GM12878 (cell line): ENCODE measurements around the gene HRH2. TPM values are rescaled to one million over a fixed set of nuclear protein-coding genes. Genes with fewer than 3 reads are reported as not detected.

Experiments
- ATAC-seq: fragments of 200-7000 bp; cut with Tn5 transposase; 3 replicates; pipeline ENCODE4 v1.9.1; 2020; ENCODE audit warnings: mild to moderate bottlenecking, moderate library complexity
- BruUV-seq: library from RNA; stranded (reverse); fragments of 400-500 nt; replicated peaks from 2 replicates; lab custom pipeline; 2021; lab: Mats Ljungman, UMichigan
- CTCF ChIA-PET: fragments of 300-600 bp; sonication (Branson Sonifier 250); formaldehyde crosslinking; extraction: SDS; loops from one replicate; lab custom pipeline; 2021; ENCODE audit warnings: inconsistent platforms; lab: Yijun Ruan, JAX
- POLR2A ChIA-PET: fragments of 350-600 bp; formaldehyde crosslinking; extraction: SDS; loops from one replicate; lab custom pipeline; 2021; ENCODE audit warnings: inconsistent platforms; lab: Charles Lee
- RAD21 ChIA-PET: fragments of 300-600 bp; sonication (Branson Sonifier 250); formaldehyde crosslinking; loops from one replicate; lab custom pipeline; 2023; ENCODE audit warnings: antibody characterized with exemption; ENCODE audit not compliant: unreplicated experiment; lab: Charles Lee
- SMC1A ChIA-PET: fragments of 300-600 bp; sonication (Branson Sonifier 250); formaldehyde crosslinking; loops from one replicate; lab custom pipeline; 2023; ENCODE audit not compliant: unreplicated experiment, uncharacterized antibody; lab: Charles Lee
- DNase-seq: peaks from one replicate; pipeline ENCODE4 v3.0.0-alpha.2; 2011; ENCODE audit warnings: low read depth, low spot score
- FAIRE-seq: peaks from 3 replicates; lab custom pipeline; 2011; peaks lifted over from hg19 to GRCh38; lab: Jason Lieb, UNC
- H2AFZ ChIP-seq: 2 replicates; pipeline ENCODE4 v1.6.0; 2011; ENCODE audit warnings: low read depth, low read length, control low read depth; ENCODE audit not compliant: control insufficient read depth
- H3K27ac ChIP-seq: 2 replicates; pipeline ENCODE4 v1.5.1; 2011; ENCODE audit warnings: control low read depth; ENCODE audit not compliant: control insufficient read depth, insufficient read depth
- H3K27me3 ChIP-seq, 2 experiments: replicated peaks in 1 of 2; 2 replicates each; pipeline versions ENCODE4 v1.6.0 to v1.6.1; 2011; ENCODE audit warnings: low read length in 1 of 2; ENCODE audit not compliant: control insufficient read depth in 2 of 2, insufficient read depth in 2 of 2
- H3K36me3 ChIP-seq, 2 experiments: 2 replicates each; pipeline ENCODE4 v1.5.1; 2011; ENCODE audit warnings: low read length in 1 of 2; ENCODE audit not compliant: control insufficient read depth in 2 of 2, insufficient read depth in 2 of 2
- H3K4me1 ChIP-seq: 2 replicates; pipeline ENCODE4 v1.6.1; 2011; ENCODE audit warnings: mild to moderate bottlenecking, low read length, moderate library complexity, mixed read lengths; ENCODE audit not compliant: control insufficient read depth, insufficient read depth
- H3K4me2 ChIP-seq: 2 replicates; pipeline ENCODE4 v1.6.0; 2011; ENCODE audit warnings: control low read depth; ENCODE audit not compliant: control insufficient read depth, insufficient read depth
- H3K4me3 ChIP-seq: fragments of 200-600 bp; sonication (generic); 2 replicates; pipeline ENCODE4 v1.5.1; 2016
- H3K79me2 ChIP-seq: 2 replicates; pipeline ENCODE4 v1.6.0; 2011; ENCODE audit warnings: low read length; ENCODE audit not compliant: control insufficient read depth, insufficient read depth
- H3K9ac ChIP-seq: 2 replicates; pipeline ENCODE4 v1.8.0; 2011; ENCODE audit warnings: low read length, control low read depth, mixed read lengths; ENCODE audit not compliant: control insufficient read depth, insufficient read depth
- H3K9me3 ChIP-seq: replicated peaks from 3 replicates; pipeline ENCODE4 v1.5.1; 2011; ENCODE audit warnings: mild to moderate bottlenecking, low read length; ENCODE audit not compliant: control insufficient read depth, insufficient read depth
- H4K20me1 ChIP-seq: 2 replicates; pipeline ENCODE4 v1.6.0; 2011; ENCODE audit not compliant: control insufficient read depth, insufficient read depth
- BCL11A ChIP-seq: IDR thresholded peaks from 2 replicates; pipeline ENCODE4 v1.6.1; 2011; ENCODE audit warnings: low read depth, low read length
- BCLAF1 ChIP-seq: fragments of 450-650 bp; IDR thresholded peaks from 2 replicates; pipeline ENCODE4 v1.6.1; 2017; ENCODE audit warnings: antibody characterized with exemption, mild to moderate bottlenecking, moderate library complexity
- CEBPZ ChIP-seq: fragments of 150-350 bp; IDR thresholded peaks from 2 replicates; pipeline ENCODE4 v1.6.1; 2016; ENCODE audit warnings: low read depth, low read length
- CREM ChIP-seq: IDR thresholded peaks from 2 replicates; pipeline ENCODE4 v1.6.1; 2014; ENCODE audit warnings: antibody characterized with exemption, low read depth
- CTCF ChIP-seq, 3 experiments: IDR thresholded peaks in 2 of 3; conservative IDR thresholded peaks in 1 of 3; 2 replicates each; pipeline ENCODE4 v1.5.1; 2011; ENCODE audit warnings: low read depth in 3 of 3, low read length in 3 of 3, mild to moderate bottlenecking in 3 of 3, control low read depth in 2 of 3, moderate library complexity in 2 of 3, inconsistent platforms in 1 of 3, mixed read lengths in 1 of 3; ENCODE audit not compliant: control insufficient read depth in 2 of 3, insufficient read depth in 1 of 3; ENCODE audit errors: extremely low read depth in 1 of 3
- HDAC2 ChIP-seq: fragments of 200-600 bp; sonication (generic); IDR thresholded peaks from 2 replicates; pipeline ENCODE4 v1.6.1; 2017
- MEF2B ChIP-seq: fragments of 450-650 bp; IDR thresholded peaks from 2 replicates; pipeline ENCODE4 v1.6.1; 2018; ENCODE audit warnings: mild to moderate bottlenecking, moderate library complexity; ENCODE audit not compliant: partially characterized antibody, poor library complexity, severe bottlenecking
- NFIC ChIP-seq: IDR thresholded peaks from 2 replicates; pipeline ENCODE4 v1.6.1; 2012; ENCODE audit warnings: low read depth, mild to moderate bottlenecking, inconsistent platforms, low read length, moderate library complexity
- SMAD5 ChIP-seq: IDR thresholded peaks from 2 replicates; pipeline ENCODE4 v1.6.1; 2016; ENCODE audit warnings: antibody characterized with exemption, low read depth
- SREBF2 ChIP-seq: IDR thresholded peaks from 2 replicates; pipeline ENCODE4 v1.6.1; 2012; ENCODE audit warnings: mild to moderate bottlenecking, low read length
- STAT3 ChIP-seq: IDR thresholded peaks from 2 replicates; pipeline ENCODE4 v1.6.1; 2011; ENCODE audit warnings: low read depth, low read length, improper control_type of control experiment
- WGBS: methylation state at CpG from one replicate; pipeline ENCODE4 v1.1.6; 2016; ENCODE audit warnings: low lambda C conversion rate; ENCODE audit not compliant: insufficient replicate concordance, insufficient coverage; ENCODE audit errors: missing lambda C conversion rate; 5-methylcytosine and 5-hydroxymethylcytosine counted together
- in situ Hi-C: fragments of 300-500 bp; cut with MboI; formaldehyde crosslinking; loops from 9 replicates; pipeline ENCODE4 v1.14.3; 2018; ENCODE audit warnings: mixed read lengths
- intact Hi-C: fragments of 100-400 bp; cut with micrococcal nuclease; formaldehyde crosslinking; loops from one replicate; pipeline ENCODE4 v1.14.2; 2022; ENCODE audit not compliant: unreplicated experiment
- polyA plus RNA-seq, 11 experiments: library from polyadenylated mRNA; depleted of rRNA in 4 of 11; unstranded in 6 of 11; stranded (reverse) in 5 of 11; fragments of >200 nt; fragmentation: Nextera tagmentation in 4 of 11; fragmentation: Illumina TruSeq in 1 of 11; extraction: Ambion mirVana in 4 of 11; extraction: Trizol in 1 of 11; gene quantifications; 1 replicate in 1 of 11; 2 replicates in 10 of 11; pipeline versions ENCODE4 v1.2.1 to v1.2.3, GENCODE V29; 2011 to 2016; ENCODE audit warnings: inconsistent platforms in 2 of 11, missing spikeins in 2 of 11, low read depth in 1 of 11
- total RNA-seq, 4 experiments: library from RNA; depleted of rRNA in 3 of 4; stranded (reverse); fragments of >200 nt in 3 of 4; fragmentation: Illumina TruSeq in 1 of 4; extraction: Trizol in 1 of 4; gene quantifications; 2 replicates each; pipeline versions ENCODE4 v1.2.1 to v1.2.3, GENCODE V29; 2013 to 2021
- TF ChIP-seq, protein P1 (sequence below): IDR thresholded peaks from 2 replicates; pipeline ENCODE4 v1.6.1; 2012; ENCODE audit warnings: low read depth, low read length, improper control_type of control experiment

The HRH2 gene
- total and polyA plus RNA-seq, 10 of the 15 experiments (the other 5 are each of a cell fraction or from before 2014, with no cell fraction given): 0.01 to 0.05 (median 0.03) TPM; not detected in 7

DNA sequence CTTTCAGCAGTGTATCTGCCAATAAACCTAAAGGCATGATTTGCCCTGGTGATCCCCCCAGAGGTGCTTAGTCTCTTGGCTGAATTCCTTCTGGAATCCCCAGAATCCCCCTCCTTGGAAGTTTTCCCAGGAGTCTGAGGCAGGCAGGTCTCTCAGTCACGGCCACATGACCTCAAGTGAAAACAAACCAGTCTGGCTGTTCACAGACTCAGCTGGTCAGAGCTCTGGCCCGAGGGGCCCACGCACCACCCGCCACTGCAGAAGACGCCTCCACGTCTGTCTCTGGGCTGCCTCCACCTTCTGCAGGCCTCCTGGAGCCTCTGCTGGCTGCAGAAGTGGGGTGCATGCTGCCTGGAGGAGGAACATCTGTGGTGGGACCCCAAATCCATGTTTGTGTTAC, 52.5 kb downstream of the HRH2 start:
- in situ Hi-C loops (no loop called here), intact Hi-C loops (no loop called here)
- Histone ChIP-seq H3K9ac (no peak overlapping the region), H4K20me1 (no peaks in the 10 kb centered on the region), H3K79me2 (no peaks in the 10 kb centered on the region), H2AFZ (no peak overlapping the region), H3K27ac (no peak overlapping the region), H3K27me3 (0 out of 4 replicates have a peak, but pooled peaks cover 0 to 4% of the 10 kb centered on the region in 2 experiments), H3K4me2 (no peak overlapping the region), H3K4me3 (no peak overlapping the region), H3K36me3 (no peaks in the 10 kb centered on the region), H3K4me1 (no peaks in the 10 kb centered on the region)
- FAIRE-seq (no peak), ATAC-seq (no peak), DNase-seq (no peak)
- CTCF ChIA-PET: interaction anchor here (1.0 kb wide), 1 partner anchor 9 kb away, joined by 3 read pairs; no protein-coding TSS in a partner anchor
- POLR2A ChIA-PET: no interaction called here
- 15% methylated on average over 6 of the region's 6 CpGs for WGBS
- SMC1A ChIA-PET: no interaction called here
- no TSS peak for BruUV-seq
- TF ChIP-seq NFIC (no peak), BCL11A (no peak), MEF2B (no peak), CTCF (IDR thresholded peaks at IDR 0.05 in 2 of 3, conservative IDR thresholded peaks at IDR 0.05 in 1 of 3; ENCODE audit: control insufficient read depth in 2 of 3, extremely low read depth in 1 of 3, insufficient read depth in 1 of 3, low read depth in 3 of 3, low read length in 3 of 3) (no peak), CREM (no peak), SMAD5 (no peak), HDAC2 (no peak), SREBF2 (no peak), STAT3 (no peak), BCLAF1 (no peak), CEBPZ (no peak)
- TF ChIP-seq, protein P1, sequence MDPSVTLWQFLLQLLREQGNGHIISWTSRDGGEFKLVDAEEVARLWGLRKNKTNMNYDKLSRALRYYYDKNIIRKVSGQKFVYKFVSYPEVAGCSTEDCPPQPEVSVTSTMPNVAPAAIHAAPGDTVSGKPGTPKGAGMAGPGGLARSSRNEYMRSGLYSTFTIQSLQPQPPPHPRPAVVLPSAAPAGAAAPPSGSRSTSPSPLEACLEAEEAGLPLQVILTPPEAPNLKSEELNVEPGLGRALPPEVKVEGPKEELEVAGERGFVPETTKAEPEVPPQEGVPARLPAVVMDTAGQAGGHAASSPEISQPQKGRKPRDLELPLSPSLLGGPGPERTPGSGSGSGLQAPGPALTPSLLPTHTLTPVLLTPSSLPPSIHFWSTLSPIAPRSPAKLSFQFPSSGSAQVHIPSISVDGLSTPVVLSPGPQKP: no peak
- TF ChIP-seq, all 136 proteins: peak for 0
- RAD21 ChIA-PET: no interaction called here
- H3K9me3 ChIP-seq: no peaks in the 10 kb centered on the region
